Epithelial cell of esophagus (primary cell): ENCODE results near the gene KAZN.

Experiments used
- DNase-seq: peaks from one replicate; pipeline ENCODE4 v3.0.0; 2010; ENCODE audit warnings: low read depth
- H3K4me3 ChIP-seq: 2 replicates; pipeline ENCODE4 v1.5.1; 2011; ENCODE audit warnings: mild to moderate bottlenecking, low read length, control low read depth
- CTCF ChIP-seq: IDR thresholded peaks from 2 replicates; pipeline ENCODE4 v1.5.1; 2011; ENCODE audit warnings: low read depth, mild to moderate bottlenecking, low read length, control low read depth, inconsistent platforms; ENCODE audit not compliant: insufficient read depth; ENCODE audit errors: missing control alignments

Gene KAZN

DNA sequence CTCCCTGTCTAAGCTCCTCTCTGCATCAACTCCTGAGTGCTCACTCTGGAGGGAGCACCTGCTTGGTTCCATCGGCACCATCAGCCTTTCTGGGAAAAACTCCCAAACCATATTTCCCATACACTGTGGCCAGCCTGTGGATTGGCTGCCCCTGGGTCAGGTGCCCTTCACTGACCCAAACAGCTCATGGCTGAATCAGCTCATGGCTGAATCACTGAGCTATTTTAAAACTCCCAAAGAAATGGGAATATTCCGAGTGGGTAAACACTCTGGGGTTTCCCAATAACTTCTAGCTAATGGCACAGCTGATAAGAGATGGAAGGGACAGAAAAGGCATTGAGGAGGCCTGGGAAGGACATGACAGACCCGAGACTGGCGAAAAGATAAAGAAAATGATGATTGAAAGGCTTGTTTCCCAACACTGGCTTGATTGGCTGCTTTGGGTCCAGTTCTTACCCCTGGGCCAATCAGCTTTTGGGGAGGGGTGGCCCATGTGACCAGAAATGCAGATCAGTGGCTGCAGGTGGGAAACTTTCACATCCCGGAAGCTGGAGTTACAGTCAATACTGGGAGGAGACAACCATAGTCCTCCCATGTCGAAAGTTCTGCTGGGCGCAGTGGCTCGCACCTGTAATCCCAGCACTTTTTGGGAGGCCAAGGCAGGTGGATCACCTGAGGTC lies 37.3 kb upstream of the KAZN start:
- H3K4me3 ChIP-seq: no peak overlapping the region
- DNase-seq: no peak
- no peak for TF ChIP-seq CTCF

DNA sequence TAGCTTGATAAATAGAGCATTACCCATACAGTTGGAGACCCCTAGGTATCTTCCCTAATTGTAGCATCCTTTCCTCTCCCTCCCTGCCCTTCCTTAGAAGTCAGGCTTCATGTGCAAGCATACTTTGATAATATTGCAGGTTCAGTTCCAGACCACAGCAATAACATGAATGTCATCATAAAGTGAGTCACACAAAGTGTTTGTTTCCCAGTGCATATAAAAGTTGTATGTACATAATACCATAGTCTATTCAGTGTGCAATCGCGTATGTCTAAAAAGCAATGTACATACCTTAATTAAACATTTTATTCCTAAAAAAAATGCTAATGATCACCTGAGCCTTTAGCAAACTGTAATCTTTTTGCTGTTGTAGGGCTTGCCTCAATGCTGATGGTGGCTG lies 33.4 kb upstream of the KAZN start:
- no peak overlapping the region for H3K4me3 ChIP-seq
- peak; percentile 4 for DNase-seq
- TF ChIP-seq CTCF: no peak

DNA sequence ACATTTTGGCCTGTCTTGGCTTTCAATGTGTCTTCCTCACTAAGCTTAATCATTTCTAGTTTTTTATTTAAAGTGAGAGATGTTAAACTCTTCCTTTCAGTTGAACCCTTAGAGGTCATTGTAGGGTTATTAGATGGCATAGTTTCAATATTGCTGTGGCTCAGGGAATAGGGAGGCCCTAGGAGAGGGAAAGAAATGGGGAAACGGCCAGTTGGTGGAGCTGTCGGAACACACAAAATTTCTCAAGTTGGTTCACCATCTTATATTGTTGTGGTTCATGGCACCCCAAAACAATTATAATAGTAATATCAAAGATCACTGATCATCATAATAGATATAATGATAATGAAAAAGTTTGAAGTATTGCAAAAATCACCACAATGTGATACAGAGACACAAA lies 31.4 kb upstream of the KAZN start:
- no peak overlapping the region for H3K4me3 ChIP-seq
- DNase-seq: peak; percentile 13
- no peak for TF ChIP-seq CTCF

DNA sequence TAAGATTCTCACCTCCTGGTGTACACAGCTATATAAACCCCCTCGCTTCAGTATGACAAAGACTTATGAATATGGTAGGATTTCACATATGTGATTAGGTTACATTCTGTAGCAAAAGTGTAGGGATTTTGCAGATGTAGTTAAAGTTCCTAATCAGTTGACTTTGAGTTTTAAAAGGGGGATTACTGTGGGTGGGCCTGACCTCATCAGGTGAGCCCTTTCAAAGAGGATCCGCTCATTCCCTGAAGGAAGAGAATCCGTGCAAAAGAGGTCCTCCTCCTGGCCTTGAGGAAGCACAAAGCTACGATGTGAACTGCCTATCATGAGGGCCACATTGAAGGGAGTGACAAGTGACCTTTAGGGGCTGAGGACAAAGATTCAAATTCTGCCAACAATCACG lies 30.6 kb upstream of the KAZN start:
- no peak overlapping the region for H3K4me3 ChIP-seq
- DNase-seq: no peak
- TF ChIP-seq CTCF: no peak

DNA sequence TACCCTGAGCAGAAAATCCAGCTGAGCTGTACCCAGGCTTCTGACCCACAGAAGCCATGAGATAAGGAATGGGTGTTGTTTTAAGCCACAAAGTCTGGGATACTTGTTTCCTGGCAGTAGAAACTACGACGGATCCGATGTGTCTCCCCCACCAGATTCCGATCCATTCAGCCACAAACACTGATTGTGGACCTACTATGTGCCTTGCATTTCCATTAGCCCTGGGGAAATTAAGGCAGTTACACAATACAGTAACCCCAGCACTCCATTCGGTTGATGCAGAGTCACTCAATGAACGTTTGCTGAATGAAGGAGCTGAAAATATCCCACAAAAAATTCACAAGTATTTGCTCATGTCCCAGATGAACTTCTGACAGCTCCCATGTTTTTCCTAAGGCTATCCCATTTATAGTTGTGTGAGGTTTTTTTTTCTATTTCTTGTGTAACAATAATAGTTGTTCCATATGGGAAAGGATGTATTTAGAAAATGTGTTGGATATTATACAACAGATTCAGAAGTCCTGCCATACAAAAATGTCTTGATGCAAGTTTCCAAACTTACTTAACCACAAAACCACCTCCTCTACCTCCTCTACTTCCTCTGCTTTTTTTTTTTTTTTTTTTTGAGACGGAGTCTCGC lies 29.6 kb upstream of the KAZN start:
- H3K4me3 ChIP-seq: no peak overlapping the region
- TF ChIP-seq CTCF: no peak
- DNase-seq: no peak

DNA sequence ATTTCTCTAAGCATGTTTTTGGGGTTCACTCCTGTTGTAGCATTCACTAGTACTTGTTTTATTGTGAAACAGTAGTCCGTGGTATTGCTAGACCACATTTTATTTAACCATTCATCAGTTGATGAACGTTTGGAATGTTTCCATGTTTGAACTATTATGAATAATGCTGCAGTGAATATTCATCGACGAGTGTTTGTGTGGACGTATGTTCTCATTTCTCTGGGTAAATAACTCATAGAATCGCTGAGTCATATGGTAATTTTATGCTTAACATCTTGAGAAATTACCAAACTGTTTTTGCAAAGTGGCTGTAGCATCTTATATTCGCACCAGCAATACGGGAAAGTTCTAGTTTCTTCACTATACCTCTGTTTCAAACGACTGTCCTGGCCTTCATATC lies 28.0 kb upstream of the KAZN start:
- DNase-seq: peak; percentile 3
- TF ChIP-seq CTCF: no peak
- no peak overlapping the region for H3K4me3 ChIP-seq
